NCI-H2171 treated with DMSO at 0.1 percent for 48 hours (cell line): ENCODE data around the gene OSBPL2.

Experiments
- DNase-seq: peaks from one replicate; lab custom pipeline; 2025; lab: John Stamatoyannopoulos, UW

OSBPL2 gene

DNA sequence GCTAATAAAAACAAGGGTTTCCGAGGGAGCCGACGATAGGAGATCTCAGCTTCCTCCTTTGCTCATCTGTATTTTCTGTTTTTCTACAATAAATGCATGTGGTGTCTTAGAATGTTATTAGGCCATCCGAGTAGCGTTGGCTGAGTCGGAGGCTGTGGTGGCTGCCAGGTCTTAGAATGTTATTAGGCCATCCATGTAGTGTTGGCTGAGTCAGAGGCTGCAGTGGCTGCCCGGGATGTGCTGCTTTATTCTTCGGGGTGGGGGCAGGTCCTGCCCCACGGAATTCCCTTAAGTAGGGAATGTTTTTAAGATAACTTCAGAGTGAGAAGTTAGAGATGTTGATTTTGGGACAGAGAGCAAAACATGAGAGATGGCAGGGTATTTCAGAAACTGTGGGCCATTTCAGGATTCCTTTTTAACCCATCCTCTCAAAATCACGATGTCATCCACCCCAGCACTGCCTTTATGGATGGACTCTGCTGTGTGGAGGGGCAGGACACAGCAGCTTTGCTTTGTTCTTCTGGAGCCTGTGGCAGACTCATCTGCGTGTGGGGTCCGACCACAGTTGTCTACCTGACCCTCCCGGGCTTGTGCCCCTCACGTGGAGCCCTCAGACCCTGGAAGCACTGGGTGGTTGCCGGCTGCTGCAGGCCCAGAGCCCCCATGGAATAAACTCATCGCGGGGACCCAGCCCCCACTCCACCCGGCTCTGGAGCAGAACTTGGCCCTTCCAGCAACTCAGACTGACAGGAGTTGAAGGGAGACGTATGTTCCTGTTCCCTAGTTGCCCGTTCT, 20.4 kb downstream of the OSBPL2 start:
- DNase-seq, result no peak

DNA sequence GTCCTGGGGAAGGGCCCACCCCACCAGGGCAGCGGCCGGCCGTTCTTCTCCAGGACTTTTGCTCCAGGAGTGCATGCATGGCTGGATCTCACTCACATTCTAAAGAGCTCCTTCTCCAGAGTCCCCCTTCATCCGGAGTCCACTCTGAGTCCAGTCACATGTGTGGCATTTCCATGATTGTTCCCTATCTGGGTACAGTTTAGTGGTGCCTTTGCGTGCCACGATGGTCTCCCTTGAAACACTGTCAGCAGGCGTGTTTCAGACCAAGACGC, 20.9 kb downstream of the OSBPL2 start:
- no peak for DNase-seq

DNA sequence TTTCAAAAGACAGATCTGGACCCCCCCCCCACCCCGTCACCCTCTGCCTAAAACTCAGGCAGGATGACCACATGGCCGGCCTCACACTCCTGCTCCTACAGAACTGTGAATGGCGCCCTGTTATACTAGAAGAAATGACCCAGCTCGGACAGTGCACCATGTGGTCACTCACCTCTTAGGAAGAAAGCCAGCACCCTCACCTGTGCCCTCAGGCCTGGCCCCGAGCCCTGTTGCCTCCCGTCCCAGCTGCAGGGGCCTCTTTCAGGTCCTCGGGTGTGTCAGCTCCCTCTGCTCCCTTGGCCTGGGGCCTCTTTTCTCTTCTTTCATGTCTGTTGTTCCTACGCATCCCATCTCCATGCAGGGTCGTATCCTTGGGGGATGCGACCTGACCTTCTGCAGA, 23.7 kb downstream of the OSBPL2 start:
- no peak for DNase-seq

DNA sequence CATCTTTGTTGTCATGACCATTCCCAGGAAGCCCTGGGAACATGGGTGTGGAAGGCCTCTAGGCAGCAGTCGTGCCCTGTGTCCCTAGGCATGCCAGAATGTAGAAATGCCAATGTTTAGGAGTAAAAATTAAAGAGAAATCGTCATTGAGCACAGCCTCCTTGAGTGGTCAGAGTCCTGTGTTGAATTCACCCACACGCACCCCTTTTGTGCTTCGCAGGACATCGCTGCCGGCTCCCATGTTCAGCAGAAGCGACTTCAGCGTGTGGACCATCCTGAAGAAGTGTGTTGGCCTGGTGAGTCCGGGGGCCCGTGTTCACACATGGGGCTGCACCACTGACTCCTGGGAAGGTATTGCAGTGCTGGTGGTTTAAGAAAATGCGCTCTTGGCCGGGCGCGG, 25.1 kb downstream of the OSBPL2 start:
- no peak for DNase-seq

DNA sequence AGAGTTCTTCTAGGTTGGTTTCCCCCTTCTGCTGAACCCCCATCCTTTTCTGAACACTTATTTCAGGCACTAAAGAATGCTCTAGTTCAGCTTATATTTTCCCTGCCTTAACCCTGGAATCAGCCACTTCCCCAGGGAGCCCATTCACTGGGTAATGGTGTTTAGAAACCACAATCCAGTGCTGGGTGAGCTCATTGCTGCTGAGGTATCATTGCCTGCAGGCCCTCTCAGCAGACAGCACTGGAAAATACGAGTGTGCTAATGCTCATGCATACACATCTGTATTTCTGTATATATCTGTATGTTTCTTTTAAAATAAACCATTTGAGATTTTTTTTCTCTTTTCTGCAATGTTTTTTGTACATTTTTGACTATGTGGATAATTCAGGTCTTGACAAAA, 27.0 kb downstream of the OSBPL2 start:
- no peak for DNase-seq

DNA sequence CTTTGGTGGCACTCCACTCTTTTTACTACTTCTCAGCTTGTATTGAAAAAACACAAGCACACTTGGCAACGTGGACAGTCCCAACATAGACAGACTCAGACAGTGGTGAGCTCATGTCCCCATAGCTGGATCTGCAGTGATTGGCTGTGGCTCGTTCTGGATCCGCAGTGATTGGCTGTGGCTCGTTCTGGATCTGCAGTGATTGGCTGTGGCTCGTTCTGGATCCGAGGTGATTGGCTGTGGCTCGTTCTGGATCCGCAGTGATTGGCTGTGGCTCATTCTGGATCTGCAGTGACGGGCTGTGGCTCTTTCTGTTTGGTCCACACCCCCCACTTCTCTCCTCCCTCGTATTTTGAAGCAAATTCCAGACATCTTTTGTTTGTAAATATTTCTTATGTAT, 28.0 kb downstream of the OSBPL2 start:
- DNase-seq, result no peak

DNA sequence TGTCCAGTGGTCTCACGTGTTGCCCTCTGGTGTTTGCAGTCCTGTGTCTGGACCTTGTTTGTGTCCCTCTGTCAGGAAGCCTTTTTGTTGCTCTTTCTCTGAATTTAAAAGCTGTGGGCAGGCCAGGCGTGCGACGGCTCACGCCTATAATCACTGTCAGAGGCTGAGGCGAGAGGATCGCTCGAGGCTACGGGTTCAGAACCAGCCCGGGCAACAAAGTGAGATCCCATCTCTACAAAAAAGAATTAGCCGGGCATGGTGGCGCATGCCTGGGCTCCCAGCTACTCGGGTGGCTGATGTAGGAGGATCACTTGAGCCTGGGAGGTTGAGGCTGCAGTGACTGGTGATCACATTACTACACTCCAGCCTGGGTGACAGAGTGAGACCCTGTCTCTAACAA, 28.5 kb downstream of the OSBPL2 start:
- DNase-seq, result no peak

DNA sequence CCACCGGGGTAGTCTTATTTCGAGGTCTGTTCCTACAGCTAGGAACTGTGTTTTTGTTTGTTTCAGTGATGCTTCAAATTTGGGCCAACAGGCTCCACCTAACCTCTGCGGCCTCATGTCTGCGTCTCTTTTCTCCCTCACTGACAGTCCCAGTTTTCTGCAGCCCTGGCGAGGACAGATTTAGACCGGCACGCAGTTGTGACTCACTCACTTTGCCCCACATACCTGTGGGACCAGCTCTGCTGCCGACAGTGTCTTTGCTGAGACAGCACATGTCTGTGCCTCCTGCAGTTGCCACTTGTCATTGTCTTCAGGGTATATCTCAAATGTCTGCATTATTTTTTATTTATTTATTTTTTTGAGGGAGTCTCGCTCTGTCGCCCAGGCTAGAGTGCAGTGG, 29.2 kb downstream of the OSBPL2 start:
- no peak for DNase-seq

DNA sequence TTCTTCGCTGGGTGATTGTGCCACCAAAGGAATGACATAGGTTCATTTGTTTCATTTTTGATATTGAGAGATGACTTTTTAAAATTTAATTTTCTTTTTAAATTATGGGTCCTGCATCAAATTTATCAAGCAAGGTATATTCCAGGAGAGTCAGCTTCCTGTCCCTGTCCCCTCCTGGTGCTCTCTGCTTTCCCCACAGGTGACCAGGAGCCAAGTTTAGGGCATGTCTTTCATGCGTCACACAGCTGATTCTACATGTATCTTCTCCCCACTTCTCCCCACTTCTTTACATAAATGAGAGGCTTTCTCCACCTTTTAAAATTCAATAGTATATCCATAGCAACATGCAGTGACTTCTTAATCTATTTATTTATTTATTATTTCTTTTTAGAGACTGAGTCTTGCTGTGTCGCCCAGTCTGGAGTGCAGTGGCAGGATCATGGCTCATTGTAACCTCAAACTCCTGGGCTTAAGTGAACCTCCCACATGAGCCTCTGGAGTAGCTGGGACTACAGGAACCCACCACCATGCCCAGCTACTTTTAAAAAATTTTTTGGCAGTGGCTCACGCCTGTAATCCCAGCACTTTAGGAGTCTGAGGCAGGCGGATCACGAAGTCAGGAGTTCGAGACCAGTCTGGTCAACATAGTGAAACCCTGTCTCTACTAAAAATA, 30.0 kb downstream of the OSBPL2 start:
- DNase-seq, result no peak

DNA sequence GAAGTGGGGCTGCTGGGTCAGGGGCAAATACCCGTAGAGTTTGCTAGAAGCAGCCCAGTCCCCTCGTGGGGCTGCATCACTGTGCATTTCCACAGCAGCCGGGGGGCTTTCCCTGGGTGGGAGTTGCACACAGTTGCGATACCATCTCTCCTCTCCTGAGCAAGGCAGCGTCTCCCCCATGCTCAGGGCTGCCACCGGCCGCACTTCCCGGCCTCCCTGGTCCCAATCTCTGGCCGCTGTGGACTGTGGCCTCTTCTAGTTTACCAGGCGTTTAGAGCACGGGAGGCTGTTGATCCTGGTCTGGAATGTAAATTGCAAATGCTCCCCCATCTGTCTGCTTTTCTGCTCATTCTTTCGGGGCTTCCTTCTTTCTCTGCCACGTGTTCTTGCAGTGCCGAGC, 31.1 kb downstream of the OSBPL2 start:
- DNase-seq, result no peak

DNA sequence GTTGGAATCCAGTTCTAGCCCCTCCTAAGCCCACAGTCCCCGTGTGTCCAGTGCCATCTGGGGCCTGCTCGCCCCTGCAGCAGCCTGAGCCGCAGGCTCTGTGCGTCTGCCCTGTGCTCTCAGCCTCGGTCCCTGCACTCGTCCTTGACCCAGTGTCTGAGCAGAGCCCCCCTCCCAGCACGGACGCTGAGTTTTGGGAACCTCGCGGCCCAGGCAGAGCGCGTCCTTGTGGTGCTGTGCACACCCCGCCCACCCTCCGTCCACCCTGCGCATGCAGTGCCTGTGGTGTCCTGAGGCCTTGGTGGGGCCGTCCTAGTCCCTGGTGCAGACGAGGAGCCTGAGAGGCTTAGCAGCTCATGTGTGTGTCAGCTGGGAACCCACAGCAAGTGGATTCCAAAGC, 31.6 kb downstream of the OSBPL2 start:
- no peak for DNase-seq

DNA sequence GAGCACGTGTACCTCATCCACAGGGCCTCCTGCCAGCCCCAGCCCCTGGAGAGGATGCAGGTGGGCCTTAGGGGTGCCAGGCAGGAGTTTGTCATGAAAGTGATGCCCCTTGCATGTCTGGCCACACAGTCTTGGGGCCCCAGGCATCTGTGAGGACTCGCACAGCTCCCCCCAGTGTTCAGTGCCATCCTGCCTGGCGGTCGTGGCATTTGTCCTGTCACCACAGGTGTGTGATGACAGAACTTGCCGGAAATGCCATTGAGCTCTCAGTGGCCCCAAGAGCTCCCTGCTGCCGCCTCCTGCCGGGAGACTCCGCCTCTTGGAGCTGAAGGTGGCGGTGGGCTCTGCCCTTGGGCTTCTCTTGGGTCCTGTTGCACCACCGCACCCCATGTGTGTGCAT, 33.9 kb downstream of the OSBPL2 start:
- no peak for DNase-seq

DNA sequence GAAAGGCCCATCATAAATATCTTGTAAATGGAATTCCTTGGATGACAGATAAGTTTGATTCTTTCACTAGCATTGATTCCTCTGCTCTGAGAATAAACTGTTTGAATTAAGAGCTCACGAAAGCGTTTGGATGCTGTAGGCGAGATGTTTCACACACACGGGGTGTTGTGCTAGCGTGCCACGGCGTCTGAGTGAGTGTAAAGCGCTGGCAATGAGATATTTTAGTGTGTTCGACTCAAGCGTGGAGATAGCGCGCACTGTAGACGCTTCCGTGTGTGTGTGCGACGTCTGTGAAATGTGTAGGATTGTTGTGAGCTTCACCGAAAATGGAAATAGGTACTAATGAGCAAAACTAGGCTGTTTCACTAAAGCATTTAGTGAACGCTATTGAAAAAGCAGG, 35.1 kb downstream of the OSBPL2 start:
- no peak for DNase-seq

DNA sequence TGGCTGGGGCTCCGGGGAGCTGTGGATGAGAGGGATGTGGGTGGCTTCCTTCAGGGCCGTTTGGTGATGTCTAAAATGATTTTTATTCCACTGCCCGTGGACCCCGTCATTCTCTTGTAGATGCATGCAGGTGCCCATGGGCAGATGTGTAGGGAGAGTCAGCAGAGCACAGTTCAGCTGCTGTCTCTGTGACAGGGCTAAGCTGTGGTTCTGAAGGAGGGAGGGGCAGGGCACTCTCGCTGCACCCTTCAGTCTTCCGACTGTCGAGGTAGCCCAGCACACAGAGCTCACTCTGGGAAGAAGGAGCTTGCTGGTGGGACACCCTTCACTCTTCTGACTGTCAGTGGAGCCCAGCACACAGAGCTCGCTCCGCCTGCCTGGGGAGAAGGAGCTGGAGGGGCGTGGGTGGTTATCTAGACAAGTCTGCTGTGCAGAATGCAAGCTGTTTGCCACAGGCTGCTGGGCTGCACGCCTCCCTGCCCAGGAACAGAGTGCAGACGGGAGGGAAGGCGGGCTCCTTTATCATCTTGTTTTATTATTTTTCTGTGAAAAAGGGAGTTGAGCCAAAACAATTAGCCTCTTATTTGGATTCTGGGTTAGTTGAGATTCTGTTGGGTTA, 36.1 kb downstream of the OSBPL2 start:
- DNase-seq, result no peak

DNA sequence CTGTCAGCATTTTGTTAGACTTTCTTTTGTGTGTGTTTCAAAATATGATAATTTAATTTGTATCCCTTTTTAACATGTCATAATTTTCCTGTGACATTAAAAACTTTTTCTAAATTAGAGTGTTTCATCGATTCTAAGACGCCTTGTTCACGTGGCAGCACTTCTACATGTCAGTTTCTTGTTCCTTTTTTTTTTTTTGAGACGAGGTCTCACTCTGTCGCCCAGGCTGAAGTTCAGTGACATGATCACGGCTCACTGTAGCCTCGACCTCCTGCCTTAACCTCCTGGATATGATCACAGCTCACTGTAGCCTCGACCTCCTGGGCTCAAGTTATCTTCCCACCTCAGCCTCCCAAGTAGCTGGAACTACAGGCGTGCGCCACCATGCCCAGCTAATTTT, 36.9 kb downstream of the OSBPL2 start:
- DNase-seq, result no peak

DNA sequence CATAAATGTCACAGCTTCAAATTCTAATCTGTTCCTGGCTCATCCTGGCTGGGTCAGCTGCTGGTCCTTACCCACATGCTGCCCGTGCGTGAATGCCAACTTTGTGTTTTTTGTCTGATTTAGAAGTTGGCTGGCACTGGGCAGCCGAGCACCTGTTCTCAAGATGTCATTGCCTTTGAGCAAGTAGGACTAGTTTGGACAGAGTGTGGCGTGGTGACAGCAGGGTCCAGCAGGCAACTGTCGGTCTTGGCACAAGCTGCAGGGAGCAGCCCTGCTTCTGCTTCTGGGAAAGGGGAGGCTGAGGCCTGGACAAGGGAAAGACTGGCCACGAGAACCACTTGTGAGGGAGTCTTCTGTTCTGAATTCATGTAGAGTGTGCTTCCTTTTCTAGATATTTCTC, 38.1 kb downstream of the OSBPL2 start:
- no peak for DNase-seq

DNA sequence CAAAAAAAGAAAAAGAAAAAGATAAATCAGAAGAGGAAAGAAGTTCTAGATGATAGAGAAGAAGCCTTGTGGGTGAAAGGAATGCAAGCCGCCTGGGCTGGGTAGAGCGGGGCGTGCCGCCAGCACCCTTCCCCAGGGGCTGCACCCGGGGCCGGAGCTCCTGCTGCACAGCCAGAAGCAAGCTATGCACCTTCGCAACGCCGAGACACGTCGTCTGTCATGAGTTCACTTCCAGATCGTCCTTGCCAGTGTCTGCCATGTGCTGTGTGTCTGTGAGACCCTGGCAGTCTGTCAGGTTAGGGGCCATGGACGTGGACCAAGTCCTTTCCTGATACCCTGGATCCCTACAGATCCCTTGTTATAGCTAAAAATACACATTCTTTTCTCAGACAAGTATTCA, 38.9 kb downstream of the OSBPL2 start:
- DNase-seq, result no peak

DNA sequence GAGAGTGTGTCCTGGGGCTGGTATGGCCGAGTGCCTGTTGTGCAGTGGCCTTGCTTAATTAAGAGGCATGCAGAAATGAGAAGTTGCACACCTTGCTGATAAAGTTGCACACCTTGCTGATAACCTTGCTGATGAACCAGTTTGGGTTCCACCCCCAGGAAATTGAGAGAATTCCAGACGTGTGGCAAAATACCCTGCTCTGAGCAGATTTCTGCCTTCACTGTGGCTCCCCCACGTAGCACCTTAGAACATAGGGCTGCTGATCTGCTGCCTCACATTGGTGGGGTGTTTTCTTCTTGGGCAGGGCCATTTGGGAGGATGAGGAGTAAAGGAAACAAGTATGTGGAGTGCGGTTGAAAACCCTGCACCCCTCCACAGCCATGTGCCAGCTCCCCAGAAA, 42.0 kb downstream of the OSBPL2 start:
- DNase-seq, result no peak

DNA sequence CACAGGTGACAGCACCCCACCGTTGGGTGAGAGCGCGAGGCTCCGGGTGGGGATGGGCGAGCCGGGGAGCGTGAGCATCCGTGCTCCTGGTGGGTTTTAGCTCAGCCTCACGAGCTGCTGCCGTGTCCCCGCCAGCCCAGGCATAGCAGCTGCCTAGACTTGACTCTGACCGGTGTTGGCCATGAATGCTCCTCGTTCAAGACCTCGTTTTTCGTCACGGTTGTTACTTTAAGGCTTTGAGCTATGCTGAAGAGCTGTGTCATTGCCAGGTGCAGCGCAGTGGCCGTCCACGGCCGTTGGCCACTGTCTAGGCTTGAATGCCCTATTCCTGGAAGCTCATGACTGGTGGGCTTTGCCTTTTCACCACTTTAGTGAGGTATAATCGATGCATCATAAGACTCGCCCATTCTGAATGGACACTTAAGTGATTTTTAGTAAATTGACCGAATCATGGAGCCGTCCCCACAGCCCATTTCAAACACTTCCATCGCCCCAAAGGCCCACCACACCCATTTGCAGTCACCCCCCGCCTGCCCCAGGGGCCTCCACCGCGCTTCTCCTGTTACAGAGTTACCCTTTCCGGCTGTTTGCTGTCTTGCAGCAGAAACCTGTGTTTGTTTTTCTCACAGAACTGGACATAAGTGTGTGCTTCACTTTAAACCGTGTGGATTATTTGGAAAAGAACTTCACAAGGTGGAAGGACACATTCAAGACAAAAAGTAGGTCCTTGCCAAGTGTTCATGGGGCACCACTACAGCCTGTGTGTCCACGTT, 43.0 kb downstream of the OSBPL2 start:
- DNase-seq, result no peak

DNA sequence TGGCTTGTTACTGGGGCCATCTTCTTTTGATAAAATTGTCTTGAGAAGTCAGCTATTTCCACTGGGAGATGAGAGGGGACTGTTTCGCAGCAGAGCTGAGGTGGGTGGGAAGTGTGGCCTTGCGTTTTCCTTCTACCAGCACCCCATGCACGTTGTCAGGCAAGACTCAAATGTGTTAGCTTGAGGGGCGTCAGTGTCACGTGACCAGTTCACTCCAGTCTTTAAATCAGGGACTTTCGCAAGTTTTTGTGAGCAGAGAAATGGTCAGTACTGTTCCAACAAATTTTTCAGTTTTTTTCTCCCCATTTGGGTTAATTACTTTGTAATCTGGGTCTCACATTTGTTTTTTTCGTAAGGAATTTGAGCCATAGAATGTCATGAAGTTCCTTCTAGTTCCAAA, 43.8 kb downstream of the OSBPL2 start:
- no peak for DNase-seq

DNA sequence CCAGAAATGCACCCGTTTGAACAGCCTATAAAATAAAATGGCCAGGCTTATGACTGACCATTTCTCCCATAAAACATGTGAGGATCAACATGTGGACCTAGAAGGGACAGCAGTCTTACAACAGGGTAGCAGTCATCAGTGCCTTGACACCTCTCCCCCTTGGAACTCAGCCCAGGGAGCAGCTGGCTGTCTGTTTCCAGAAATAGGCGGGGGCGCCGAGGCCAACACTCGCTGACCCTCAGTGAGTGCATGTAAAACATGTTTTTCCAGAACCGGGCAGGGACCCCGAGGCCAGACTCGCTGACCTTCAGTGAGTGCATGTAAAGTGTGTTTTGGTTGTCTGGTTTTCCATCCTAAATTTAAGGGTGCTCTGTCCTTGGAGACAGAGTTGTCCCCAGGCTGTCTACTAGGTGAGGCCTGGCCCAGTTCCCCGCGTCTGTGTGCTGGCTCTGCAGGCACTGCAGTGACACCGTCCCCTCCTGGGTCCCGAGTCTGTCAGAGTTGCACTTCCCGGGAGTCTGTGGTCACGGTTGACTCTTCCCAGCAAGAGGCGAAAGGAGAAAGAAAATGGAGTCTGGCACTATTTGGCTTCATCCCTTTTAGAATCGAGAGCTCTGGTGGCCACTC, 44.7 kb downstream of the OSBPL2 start:
- DNase-seq, result no peak

DNA sequence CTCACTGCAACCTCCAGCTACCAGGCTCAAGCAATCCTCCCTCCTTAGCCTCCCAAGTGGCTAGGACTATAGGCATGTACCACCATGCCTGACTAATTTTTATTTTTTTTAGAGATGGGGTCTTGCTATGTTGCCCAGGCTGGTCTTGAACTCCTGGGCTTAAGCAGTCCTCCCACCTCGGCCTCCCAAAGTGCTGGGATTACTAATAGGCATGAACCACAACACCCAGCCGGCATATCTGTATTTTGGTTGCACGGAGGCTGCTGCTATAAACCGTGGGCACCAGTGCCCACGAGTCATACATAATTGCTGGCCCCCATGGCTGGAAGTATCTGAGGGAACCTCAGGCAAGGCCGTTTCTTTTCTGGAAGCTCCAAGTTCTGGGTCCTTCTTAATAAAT, 46.1 kb downstream of the OSBPL2 start:
- no peak for DNase-seq

DNA sequence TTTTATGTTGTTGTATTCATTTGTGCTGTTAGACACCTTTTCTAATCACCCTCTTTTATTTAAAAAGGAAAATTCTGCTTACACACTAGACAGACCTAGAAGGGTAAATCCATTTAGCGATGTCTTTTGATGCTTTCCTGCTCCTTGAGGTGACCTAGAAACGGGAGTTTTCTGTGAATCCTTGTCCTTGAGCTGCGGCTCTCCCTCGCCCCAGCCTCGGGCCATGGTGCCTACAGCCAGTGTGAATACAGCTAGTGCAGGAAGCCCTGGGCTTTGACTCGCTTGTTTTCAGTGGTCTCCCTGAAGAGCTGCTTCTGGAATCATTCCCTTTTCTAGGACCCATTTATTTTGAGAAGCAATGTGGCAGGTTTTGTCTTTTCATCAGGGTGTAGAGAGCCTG, 46.8 kb downstream of the OSBPL2 start:
- no peak for DNase-seq
